ENCODE data around the gene PHLDB1.

GRCh38 chr11:118570787-118571186 lies 36.6 kb upstream of the PHLDB1 start:
- TF ChIP-seq NFRKB (IDR thresholded peaks at IDR 0.05) (no peak), FOXK2 (IDR thresholded peaks at IDR 0.05) (no peak), FOXM1 (IDR thresholded peaks at IDR 0.05; ENCODE audit: borderline replicate concordance) (no peak), ZNF384 (IDR thresholded peaks at IDR 0.05) (no peak), ARNT (IDR thresholded peaks at IDR 0.05) (no peak), ELF4 (IDR thresholded peaks at IDR 0.05) (no peak), TARDBP (IDR thresholded peaks at IDR 0.05) (no peak), SP1 (IDR thresholded peaks at IDR 0.05) (no peak), L3MBTL2 (conservative IDR thresholded peaks at IDR 0.05) (no peak), FOXA1 (IDR thresholded peaks at IDR 0.05) (no peak), SUZ12 (IDR thresholded peaks at IDR 0.05) (no peak), LEF1 (IDR thresholded peaks at IDR 0.05; ENCODE audit: borderline replicate concordance) (no peak), PKNOX1 (IDR thresholded peaks at IDR 0.05) (no peak)
